Activated T-helper 1 cell treated with Interleukin-2 at 50 U/mL for 16 hours (primary cell): ENCODE results near the gene PIP4K2C.

Experiments used
- DNase-seq: peaks from one replicate; pipeline ENCODE4 v3.0.0-alpha.2; 2020; ENCODE audit warnings: low read depth

Gene PIP4K2C

GRCh38 chr12:57590864-57591781 lies at the start of gene PIP4K2C:
TSS of gene PIP4K2C (plus strand) at chr12:57591192. CDS start at chr12:57591290, 98 bp downstream.
- DNase-seq: peak; percentile 73

- no peak for DNase-seq
Observed at GRCh38 chr12:57541717-57542116, 49.3 kb upstream of the PIP4K2C start.

DNA sequence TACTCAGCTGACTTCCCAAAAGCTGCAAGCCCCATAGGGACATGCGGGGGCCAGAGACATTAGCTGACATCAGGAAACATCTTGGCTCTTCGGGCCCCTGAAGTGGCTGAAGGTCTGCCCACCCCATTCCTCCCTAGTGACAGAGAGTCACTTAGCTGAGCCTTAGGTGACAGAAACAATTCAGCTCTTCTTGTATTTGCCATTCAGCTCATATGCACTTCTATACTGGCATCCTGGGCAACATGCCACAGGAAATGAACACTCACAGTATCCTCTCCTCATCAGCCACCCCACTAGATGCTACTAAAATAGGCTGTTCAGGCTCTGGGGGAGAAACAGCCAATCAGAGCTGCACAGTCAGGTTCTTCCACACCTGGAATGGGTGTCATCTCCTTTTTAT lies 47.4 kb upstream of the PIP4K2C start:
- DNase-seq: no peak

- no peak for DNase-seq
Observed at GRCh38 chr12:57545809-57546437, 45.1 kb upstream of the PIP4K2C start.

DNA sequence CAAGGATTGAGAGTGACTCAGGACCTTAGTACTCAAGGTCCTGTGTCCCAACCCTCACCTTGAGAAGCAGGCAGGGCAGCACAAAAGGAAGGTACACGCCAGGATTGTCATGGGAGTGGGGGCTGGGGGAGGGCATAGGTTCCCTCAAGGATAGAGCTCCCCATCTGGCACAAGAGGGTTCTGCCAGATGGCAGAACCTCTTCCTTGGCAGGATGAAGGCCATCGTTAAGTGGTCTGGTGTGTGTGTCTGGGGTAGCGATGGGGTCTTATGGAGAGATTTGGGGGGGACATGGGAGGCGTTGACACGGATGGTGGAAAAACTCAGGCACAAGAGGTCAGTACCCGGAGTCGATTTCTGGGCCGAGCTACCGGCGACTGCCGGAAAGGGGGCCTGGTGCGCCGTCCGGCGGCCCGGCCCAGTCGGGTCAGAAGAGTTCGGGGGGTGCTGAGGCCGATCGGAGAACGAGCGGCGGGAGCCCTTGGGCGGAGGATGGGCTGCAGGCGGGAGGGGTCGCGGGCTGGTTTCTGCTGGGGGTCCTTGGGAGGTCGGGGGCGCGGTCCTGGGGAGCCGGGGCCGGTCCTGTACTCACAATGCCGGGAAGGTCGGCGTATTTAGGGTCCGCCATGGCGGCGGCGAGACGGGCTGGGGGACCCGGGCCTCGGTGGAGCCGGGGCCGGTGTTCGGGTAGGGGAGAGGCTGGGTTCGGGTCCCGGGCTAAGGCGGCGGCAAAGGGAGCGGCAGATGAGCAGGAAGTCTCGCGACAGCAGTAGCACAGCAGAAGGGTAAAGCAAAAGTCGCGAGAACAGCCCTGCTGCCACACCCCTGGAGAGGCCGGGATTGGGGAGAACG lies 44.3 kb upstream of the PIP4K2C start, which contains the start of gene DCTN2:
Gene DCTN2 (minus strand): TSS at position 755 of the 850 bp plus-strand sequence. CDS start 129 bp downstream, at position 626.
- DNase-seq: peak; percentile 85

DNA sequence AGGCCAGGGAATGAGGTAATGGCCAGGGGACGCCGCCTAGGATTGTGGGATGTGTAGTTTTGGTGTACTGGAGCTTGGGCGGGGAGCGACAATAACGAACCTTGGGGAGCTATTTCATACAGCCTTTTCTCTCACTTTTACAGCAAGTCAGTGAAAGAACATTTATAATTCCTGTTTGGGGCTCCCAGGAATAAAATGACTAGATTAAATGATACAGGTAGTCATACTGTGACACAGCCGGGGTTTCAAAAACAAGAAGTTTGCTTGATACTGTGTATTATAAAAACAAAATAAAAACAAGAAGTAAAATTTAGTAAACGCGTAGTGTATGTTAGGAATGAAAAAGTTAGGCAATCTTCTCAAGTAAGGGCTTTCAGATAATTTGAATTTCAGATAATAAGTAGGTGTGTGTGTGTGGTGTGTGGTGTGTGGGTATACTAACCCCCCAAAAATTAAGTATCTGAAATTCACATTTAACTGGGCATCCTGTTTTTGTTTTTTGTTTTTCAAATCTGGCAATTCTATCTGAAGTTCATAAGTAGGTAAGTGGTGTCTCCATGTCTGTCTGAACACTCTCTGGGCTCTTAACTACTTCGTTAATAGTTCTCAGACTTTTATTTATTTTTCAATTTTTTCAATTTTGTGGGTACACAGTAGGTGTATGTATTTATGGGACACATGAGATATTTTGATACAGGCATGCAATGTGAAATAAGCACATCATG lies 43.5 kb upstream of the PIP4K2C start:
- DNase-seq: no peak

DNA sequence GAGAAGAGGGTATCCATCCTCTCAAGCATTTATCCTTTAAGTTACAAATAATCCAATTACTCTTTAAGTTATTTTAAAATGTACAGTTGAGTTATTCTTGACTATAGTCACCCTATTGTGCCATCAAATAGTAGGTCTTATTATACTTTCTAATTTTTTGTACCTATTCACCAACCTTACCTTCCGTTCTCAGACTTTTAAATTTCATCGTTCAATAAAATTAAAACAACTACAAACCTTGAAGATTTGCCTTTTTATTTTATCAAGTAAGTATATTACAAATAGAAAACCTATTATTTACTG lies 43.0 kb upstream of the PIP4K2C start:
- DNase-seq: no peak

DNA sequence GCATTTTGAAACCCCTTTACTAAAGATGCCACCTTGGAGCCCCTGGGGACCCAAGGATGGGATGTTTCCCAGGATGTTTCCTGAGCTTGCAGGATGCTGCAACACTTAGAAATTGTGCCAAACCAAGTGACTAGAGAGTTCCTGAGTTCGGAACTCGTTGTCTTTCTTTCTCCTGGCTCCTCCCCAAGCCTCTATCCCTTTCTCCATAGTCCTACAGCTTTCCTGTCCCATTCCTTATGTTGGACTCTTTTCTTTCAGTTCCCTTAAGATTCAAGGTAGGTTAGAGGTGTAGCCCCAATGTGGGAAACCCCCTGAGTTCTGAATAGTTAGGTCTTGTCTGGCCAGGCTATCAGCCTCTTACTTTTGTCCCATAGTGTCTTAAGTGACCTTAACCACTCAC lies 42.5 kb upstream of the PIP4K2C start:
- DNase-seq: no peak

DNA sequence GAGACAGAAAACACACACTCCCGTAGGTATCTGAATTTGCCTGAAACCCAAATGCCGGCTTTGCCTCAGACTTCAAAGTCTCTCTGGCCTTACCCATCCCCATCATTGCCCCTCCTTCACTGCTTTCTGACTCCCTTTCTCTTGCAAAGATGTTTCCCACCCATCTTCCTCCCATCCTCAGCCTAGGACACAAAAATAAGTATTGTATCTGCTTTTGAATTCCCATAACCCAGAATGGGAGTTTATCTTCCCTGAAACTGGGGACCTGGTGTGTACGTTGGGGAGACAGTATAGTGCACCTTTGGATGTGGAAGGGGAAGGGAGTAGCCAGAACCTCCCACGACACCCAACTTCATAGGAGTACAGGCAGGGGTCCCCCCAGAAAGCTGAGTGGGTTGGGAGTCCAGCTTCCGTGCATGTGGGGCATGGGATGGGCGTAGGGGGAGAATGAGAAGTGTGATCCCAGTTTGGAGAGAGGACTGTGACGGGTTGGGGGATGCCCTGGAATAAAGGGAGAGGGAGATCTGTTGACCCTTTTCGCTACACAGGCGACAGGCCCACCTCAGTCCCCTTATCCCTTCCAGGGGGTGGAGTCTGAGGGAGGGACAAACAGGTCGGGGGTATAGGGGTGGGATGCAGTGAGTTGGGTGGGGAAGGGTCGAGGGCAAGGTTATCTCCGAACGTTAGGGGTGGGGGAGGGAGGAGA lies 41.6 kb upstream of the PIP4K2C start:
- DNase-seq: no peak

GRCh38 chr12:57549909-57550640 lies 40.9 kb upstream of the PIP4K2C start, which contains the start of gene KIF5A:
TSS of gene KIF5A (plus strand) at chr12:57550044. CDS start at chr12:57550272, 228 bp downstream.
- peak; percentile 38 for DNase-seq

- DNase-seq: no peak
Observed at GRCh38 chr12:57550641-57551549, 40.1 kb upstream of the PIP4K2C start.

DNA sequence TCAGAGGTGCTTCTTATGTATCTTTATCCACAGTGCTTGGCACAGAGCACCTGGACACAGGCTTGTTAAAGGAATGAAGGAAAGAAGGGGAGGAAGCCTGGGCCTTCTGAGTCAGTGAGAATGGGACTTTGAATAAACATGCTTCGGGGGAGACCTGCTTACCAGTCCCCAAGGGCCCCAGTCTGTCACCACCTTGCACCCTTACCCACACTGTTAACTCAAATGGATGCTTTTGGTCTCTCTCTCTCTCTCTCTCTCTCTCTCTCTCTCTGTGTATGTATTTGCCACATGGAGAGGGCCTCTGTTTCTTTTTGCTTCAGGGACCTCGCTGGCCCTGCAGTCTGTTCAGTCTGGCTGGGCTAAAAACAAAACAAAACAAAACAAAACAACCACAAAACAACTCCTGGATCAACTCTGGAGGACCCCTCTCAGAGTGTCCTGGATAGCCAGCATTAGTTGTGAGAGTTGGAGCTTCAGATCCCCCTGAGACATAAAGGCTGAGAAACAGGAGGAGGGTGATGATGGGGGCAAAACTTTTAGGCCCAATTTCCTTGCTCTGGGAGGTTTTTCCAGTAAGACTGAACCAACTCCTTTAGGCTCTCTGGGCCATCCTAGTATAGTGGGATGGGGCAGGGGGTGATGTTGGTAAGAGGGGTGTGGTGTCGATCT lies 39.2 kb upstream of the PIP4K2C start:
- DNase-seq: no peak

DNA sequence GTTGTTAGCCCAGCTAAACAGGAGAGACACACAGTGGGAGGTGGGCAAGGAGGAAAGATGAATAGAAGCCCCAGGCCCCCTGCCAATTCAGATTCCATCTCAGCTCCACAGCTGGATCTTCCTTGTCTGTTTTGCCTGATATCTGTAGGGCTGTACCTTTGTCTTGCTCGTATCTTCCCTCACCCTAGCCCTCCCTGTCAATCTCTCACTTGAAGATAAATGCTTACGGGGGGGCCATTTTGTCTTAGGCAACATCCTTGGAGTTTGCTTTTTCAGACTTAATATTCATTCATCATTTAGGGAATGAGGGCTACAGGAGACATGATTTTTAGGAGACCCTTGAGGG lies 38.7 kb upstream of the PIP4K2C start:
- no peak for DNase-seq

DNA sequence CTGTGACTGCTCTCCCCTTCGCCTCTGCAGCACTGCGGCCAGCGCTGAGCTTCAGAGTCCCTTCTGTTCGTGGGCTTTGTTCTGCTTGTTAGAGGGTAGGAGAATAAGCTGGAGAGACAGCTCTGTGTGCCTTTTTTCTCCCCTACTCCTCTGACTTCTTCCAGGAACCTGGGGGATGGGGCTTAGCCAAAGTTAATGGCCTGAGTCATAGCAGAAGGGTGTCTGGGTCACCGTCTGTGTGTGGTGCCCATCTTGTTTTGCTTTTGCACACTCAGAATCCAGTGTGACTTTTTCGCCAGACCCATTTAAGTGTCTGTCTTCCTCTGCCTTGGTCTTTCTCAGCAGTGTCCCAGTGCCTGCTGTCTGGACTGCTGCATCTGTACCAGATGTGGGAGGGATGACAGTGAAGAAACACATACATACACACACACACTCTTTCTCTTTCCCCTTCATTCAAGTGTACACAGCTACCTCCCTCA lies 38.1 kb upstream of the PIP4K2C start:
- DNase-seq: no peak

DNA sequence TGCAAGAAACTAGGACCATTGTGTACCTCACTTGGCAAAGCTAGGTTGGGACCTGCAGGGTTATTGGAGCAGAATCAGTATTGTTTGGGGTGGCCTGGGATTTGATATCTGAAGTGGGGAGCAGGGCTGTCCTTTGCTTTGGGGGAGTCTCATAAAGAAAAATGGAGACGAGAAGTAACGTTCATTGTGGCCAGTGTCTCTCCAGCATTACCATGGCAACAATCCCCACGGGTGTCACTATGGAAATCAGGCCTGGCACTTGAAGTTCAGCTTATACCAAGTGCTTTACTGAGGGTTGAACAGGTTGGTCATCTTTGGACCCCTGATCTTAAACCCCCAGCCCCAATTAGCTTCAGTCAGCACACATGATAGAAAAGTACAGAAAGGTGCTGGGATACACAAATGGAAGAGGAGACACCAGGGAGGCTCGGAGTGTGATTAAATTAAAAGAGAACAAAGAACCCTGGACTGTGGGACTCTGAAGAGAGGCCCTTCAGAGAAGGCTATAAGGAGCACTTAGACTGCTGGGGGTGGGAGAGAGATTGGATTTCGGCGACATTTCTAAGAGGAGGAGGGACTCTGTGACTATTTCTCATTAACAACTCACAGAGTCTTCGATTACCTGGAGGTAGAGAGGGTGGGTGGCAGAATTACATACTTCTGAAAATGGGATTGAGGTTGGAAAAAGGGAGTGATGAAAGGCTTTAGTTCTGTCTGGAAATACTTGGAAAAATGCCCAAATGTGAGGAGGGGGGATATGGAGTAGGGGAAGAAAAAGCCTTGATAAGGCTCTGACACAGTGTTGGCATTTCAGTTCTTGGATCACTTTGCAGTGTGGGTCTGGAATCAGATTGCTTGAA lies 37.4 kb upstream of the PIP4K2C start:
- no peak for DNase-seq

GRCh38 chr12:57554453-57554852 lies 36.5 kb upstream of the PIP4K2C start:
- no peak for DNase-seq

- no peak for DNase-seq
Observed at GRCh38 chr12:57554897-57555296, 36.1 kb upstream of the PIP4K2C start.

- DNase-seq: no peak
Observed at GRCh38 chr12:57558864-57559263, 32.1 kb upstream of the PIP4K2C start.
